ENCODE results near the gene NTSR1.

GRCh38 chr20:62678553-62678952 is 30.1 kb upstream of the NTSR1 start:
- no peak for TF ChIP-seq POLR2A (IDR thresholded peaks at IDR 0.05)
- TF ChIP-seq CTCF (IDR thresholded peaks at IDR 0.05), result no peak
